ENCODE data around the gene PGPEP1.

PGPEP1 gene

DNA sequence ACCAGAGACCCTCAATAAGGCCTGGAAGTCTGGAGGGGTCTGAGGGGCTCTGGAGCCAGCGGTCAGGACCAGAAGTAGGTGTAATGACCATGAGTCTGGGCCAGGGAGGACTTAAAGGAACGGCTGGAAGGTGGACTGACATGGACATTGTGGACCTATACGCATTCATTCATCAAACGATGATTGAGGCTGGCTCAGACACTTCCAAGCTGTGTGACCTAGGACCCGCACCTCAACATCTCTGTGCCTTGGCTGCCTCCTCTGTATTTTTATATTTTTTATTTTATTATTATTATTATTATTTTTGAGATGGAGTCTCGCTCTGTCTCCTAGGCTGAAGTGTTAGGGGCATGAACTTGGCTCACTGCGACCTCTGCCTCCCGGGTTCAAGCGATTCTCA, 66.4 kb downstream of the PGPEP1 start:
- no peak for DNase-seq (ENCODE audit: low spot score)
- TF ChIP-seq, protein P1, sequence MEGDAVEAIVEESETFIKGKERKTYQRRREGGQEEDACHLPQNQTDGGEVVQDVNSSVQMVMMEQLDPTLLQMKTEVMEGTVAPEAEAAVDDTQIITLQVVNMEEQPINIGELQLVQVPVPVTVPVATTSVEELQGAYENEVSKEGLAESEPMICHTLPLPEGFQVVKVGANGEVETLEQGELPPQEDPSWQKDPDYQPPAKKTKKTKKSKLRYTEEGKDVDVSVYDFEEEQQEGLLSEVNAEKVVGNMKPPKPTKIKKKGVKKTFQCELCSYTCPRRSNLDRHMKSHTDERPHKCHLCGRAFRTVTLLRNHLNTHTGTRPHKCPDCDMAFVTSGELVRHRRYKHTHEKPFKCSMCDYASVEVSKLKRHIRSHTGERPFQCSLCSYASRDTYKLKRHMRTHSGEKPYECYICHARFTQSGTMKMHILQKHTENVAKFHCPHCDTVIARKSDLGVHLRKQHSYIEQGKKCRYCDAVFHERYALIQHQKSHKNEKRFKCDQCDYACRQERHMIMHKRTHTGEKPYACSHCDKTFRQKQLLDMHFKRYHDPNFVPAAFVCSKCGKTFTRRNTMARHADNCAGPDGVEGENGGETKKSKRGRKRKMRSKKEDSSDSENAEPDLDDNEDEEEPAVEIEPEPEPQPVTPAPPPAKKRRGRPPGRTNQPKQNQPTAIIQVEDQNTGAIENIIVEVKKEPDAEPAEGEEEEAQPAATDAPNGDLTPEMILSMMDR (IDR thresholded peaks at IDR 0.05; ENCODE audit: borderline replicate concordance, control extremely low read depth, extremely low read depth, insufficient read depth, missing control alignments) = no peak
- in situ Hi-C loops (cut with MboI; ENCODE audit: low sequenced_read_pairs, unreplicated experiment) = no loop called here

DNA sequence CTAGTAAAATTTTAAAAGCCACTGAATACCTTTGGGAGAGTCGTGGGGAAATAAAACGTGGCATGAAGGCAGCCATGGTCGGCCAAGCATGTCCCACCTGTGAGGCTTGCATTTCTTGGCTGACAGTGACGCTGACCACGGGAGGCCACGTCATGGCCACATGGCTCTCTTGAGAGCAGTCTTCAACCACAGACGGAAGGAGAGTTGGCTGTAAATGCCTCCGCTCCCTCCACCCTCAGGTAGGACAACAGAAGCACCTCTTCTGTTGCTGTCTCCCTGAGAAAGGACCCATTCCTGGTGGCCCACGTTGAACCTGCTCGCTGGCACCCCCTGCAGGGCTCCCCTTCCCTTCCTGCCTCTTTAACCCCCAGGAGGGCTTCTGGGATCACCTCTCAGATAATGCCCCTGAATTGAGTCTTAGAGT, 67.7 kb downstream of the PGPEP1 start:
- TF ChIP-seq, protein P1 (IDR thresholded peaks at IDR 0.05; ENCODE audit: borderline replicate concordance, control extremely low read depth, extremely low read depth, insufficient read depth, missing control alignments) = peak; percentile 30
- peak; percentile 83 for DNase-seq (ENCODE audit: low spot score)
- in situ Hi-C loops (cut with MboI; ENCODE audit: low sequenced_read_pairs, unreplicated experiment) = no loop called here

DNA sequence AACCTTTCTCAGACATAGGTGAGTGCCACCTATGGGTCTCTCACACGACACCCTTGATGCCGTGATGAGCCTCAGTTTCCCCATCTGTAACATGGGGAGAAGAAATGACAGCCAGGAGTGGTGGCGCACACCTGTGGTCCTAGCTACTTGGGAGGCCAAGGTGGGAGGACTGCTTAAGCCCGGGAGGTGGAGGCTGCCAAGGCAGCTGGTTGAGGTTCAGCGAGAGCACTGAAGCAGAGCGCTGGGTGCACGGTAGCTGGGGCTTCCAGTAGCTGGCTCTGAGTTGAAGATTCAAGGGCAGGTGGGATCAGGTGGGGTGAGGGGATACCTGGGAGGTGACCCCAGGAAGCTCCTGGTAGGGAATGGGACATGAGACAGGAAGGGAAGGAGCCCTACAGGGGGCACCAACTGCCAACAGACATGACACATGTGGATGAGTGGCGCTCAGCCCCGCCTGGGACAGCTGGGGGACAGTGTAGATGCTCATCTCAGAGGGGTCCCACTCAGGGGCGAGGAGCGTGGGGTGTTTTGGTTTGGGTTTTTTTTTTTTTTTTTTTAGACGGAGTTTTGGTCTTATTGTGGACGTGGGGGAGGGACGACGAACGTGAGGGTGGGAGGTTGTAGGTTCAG, 72.3 kb downstream of the PGPEP1 start:
- in situ Hi-C loops (cut with MboI; ENCODE audit: low sequenced_read_pairs, unreplicated experiment) = no loop called here
- TF ChIP-seq, protein P1 (IDR thresholded peaks at IDR 0.05; ENCODE audit: borderline replicate concordance, control extremely low read depth, extremely low read depth, insufficient read depth, missing control alignments) = no peak
- no peak for DNase-seq (ENCODE audit: low spot score)

DNA sequence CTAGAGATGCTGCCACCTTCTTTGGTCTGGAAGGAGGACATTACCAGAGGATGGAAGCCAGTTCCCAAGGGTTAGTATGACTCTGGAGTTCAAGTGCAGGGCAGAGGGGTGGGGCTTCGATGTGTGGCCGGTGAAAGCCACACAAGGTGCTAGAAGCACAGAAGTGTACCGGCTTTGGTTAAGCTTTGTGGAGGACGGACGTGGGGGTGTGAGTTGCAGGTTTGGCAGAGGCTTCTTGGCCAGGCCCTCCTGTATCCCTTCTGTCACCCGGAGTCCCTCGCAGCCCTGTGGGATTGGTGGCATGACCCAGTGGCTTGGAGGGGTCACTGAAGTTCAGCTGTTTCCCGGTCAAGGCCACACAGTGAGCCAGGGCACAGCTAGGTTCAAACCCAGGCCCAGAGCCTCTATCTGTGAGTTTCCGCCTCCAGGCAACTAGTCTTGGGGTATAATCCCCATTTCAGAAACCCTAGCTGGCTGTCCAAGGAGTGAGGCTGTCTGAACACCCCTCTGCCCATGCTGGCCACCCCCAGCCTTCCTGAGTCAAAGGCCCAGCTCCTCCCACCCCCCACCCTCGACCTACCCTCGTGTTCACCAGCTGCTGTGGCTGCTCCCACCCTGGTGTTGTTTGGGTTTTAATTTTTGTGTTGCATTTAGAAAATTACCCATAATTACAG, 74.2 kb downstream of the PGPEP1 start:
- in situ Hi-C loops (cut with MboI; ENCODE audit: low sequenced_read_pairs, unreplicated experiment) = no loop called here
- peak; percentile 67 for DNase-seq (ENCODE audit: low spot score)

DNA sequence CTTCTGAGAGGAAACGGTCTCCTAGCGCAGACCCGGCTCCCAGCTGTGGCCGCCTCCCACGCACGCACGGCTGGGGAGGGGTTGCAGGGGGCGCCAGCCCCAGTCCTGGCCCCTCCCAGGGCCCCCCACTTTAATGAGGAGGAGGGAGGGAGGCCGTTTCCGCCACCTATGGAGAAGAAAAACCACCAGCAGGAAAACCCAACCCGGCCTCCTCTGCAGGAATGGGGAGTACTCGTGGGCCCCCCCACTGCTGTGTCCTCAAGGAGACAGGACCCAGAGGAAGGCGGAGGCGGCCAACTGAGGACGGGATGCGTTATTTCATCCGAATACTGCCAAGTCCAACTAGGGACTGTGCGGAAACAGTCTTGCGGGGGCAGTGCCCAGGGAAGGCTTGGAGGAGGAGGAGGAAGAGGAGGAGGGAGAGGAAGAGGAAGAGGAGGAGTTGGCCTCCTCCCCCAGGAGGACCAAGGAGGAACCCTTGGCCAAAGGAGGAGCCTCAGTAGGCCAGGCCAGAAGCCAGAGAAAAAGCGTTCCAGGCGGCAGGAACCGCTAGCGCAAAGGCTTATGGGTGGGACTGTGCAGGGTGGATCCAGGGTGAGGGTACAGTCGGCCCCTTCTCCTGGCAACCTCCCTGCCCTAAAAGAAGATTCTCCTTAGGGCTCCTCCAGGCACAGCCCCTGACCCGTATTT, 74.9 kb downstream of the PGPEP1 start:
- TF ChIP-seq, protein P1 (IDR thresholded peaks at IDR 0.05; ENCODE audit: borderline replicate concordance, control extremely low read depth, extremely low read depth, insufficient read depth, missing control alignments) = no peak
- no peak for DNase-seq (ENCODE audit: low spot score)
- in situ Hi-C loops (cut with MboI; ENCODE audit: low sequenced_read_pairs, unreplicated experiment) = no loop called here

More for the DNA sequence above, 74.2 kb downstream of the PGPEP1 start:
- TF ChIP-seq, protein P1 (IDR thresholded peaks at IDR 0.05; ENCODE audit: borderline replicate concordance, control extremely low read depth, extremely low read depth, insufficient read depth, missing control alignments) = no peak

DNA sequence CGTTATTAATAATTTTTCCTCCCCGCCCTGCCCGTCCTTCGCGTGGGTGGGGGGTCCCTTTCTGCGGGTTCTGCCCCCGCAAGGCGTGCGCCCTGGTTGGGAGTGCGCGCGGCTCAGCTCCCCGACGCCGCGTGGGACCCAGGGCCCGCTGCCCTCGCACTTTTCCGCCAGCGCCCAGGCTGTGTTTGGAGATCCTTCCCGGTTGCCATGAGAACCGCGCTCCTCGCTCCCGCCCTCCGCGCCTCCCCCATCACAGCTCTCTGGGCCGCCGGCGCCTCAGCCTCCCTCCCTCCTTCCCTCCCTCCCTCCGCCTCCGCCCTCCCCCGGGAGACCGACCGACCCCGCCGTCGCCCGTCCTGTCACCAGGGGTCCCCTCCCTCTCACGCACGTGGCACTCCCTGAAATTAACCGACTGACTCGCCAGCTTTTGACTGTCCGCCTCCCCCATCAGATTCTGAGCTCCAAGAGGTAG, 76.4 kb downstream of the PGPEP1 start:
- DNase-seq (ENCODE audit: low spot score) = peak; percentile 84
- in situ Hi-C loops (cut with MboI; ENCODE audit: low sequenced_read_pairs, unreplicated experiment) = no loop called here

More for the DNA sequence above, 76.4 kb downstream of the PGPEP1 start:
- TF ChIP-seq, protein P1 (IDR thresholded peaks at IDR 0.05; ENCODE audit: borderline replicate concordance, control extremely low read depth, extremely low read depth, insufficient read depth, missing control alignments) = no peak

Data from GM13976 (cell line).